ENCODE data around the gene OR4S2. TPM values are rescaled to one million over a fixed set of nuclear protein-coding genes. Genes with fewer than 3 reads are reported as not detected.

The OR4S2 gene
- total RNA-seq, 1 donor from 2014 or later, result not detected

DNA sequence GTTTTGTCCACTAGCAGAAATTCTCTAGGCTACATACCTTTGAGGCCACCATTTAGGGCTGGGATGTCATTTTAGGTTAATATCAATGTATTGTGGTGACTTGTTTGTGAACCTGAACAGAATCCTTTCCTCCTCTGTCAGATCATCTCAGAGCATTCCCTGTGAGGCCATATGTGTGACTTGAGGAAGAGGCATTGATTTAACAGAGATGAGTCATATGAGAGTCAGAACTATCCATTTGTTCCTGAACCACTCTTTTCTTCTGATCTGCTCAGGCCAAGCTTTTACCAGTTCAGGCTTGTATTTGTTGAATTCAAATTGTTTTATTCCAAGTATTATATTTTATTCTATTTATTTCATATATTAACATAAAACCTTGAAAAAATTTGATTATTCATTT is 7.0 kb downstream of the OR4S2 start:
- Mint-ChIP-seq H3K27ac (ENCODE audit: unreplicated experiment) (no peak overlapping the region), H3K36me3 (ENCODE audit: low read depth) (no peaks in the 10 kb centered on the region), H3K4me1 (no peaks in the 10 kb centered on the region), H3K27me3 (ENCODE audit: low read depth) (no peaks in the 10 kb centered on the region), H3K4me3 (no peak overlapping the region), H3K9me3 (peaks cover 6% of the 10 kb centered on the region)
- TF ChIP-seq, protein P1, sequence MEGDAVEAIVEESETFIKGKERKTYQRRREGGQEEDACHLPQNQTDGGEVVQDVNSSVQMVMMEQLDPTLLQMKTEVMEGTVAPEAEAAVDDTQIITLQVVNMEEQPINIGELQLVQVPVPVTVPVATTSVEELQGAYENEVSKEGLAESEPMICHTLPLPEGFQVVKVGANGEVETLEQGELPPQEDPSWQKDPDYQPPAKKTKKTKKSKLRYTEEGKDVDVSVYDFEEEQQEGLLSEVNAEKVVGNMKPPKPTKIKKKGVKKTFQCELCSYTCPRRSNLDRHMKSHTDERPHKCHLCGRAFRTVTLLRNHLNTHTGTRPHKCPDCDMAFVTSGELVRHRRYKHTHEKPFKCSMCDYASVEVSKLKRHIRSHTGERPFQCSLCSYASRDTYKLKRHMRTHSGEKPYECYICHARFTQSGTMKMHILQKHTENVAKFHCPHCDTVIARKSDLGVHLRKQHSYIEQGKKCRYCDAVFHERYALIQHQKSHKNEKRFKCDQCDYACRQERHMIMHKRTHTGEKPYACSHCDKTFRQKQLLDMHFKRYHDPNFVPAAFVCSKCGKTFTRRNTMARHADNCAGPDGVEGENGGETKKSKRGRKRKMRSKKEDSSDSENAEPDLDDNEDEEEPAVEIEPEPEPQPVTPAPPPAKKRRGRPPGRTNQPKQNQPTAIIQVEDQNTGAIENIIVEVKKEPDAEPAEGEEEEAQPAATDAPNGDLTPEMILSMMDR (conservative IDR thresholded peaks at IDR 0.05), result no peak
- DNase-seq (ENCODE audit: low read depth, low spot score), result no peak

DNA sequence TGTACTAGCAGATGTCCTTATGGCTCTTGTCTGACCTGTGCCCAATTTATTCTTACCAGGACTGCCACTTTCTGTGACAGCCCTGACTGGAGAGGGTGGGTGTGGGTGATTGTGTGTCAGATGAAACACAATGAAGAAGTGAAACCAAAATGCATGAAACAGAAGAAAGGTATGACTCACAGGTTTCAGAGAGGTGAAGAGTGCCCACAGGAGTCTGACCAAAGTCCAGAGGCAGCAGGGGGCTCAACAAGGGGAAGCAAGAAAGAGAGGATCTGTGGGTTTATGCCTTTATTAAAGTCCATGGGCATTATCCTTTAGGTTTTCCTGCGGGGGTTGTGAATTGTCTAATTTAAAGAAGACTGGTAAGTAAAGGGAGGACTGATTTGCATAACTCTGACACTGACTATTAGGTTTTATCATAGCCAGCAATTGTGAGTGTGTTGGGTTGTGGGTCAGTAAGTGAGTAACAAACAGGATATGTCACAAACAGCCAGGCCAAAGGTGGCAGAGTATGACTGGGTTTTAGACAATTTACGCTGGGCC is 10.0 kb downstream of the OR4S2 start:
- no peak overlapping the region for H3K4me3 Mint-ChIP-seq
- H3K27ac Mint-ChIP-seq (ENCODE audit: unreplicated experiment), result no peak overlapping the region
- TF ChIP-seq, protein P1 (conservative IDR thresholded peaks at IDR 0.05), result no peak
- no peaks in the 10 kb centered on the region for H3K4me1 Mint-ChIP-seq
- no peaks in the 10 kb centered on the region for H3K27me3 Mint-ChIP-seq (ENCODE audit: low read depth)
- H3K36me3 Mint-ChIP-seq (ENCODE audit: low read depth), result no peaks in the 10 kb centered on the region
- no peak for DNase-seq (ENCODE audit: low read depth, low spot score)
- H3K9me3 Mint-ChIP-seq, result peaks cover 6% of the 10 kb centered on the region

DNA sequence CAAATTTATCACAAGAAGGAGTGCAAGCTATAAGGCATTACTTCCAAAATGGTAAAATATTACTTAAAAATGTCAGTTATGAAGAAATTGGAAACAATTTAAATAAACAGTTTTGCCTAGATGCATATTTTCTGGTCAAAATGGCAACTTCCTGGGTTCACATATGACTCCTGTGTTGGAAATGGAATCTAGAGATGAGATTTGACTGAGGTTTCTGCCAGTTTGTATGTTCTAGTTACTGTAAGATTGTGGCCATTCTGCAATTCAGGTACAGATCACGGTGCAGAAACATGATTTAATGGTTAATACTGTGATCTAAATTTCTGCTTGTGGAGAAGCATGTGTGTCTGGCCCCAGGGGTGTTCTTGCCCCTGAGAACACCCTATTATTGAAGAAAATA is 10.5 kb downstream of the OR4S2 start:
- H3K9me3 Mint-ChIP-seq, result peaks cover 6% of the 10 kb centered on the region
- TF ChIP-seq, protein P1 (conservative IDR thresholded peaks at IDR 0.05), result no peak
- H3K27me3 Mint-ChIP-seq (ENCODE audit: low read depth), result no peaks in the 10 kb centered on the region
- H3K27ac Mint-ChIP-seq (ENCODE audit: unreplicated experiment), result no peak overlapping the region
- no peak overlapping the region for H3K4me3 Mint-ChIP-seq
- H3K36me3 Mint-ChIP-seq (ENCODE audit: low read depth), result no peaks in the 10 kb centered on the region
- no peak for DNase-seq (ENCODE audit: low read depth, low spot score)
- no peaks in the 10 kb centered on the region for H3K4me1 Mint-ChIP-seq

DNA sequence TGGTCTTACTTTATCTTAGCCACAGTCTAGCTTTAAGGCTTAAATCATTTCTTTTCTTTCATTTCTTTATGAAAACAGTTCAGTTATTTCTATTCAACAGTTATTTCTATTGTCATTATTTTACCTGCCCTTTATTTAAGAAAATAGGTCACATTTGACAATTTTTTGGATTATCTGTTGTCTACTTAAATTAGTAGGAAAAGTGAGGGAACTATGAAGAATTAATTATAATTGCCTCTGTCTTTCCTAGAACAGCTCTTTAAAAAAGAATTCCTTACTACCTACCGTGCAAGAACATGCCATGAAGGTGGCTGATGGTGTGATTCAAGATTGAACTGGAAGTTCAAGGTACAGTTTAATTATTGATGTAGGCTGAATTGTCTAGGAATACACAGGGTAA is 13.8 kb downstream of the OR4S2 start, which contains the start of gene OR4C6:
Gene OR4C6 (plus strand): TSS at position 301 of the 400 bp plus-strand sequence. CDS start 2,966 bp downstream, outside the sequence.
- no peak for DNase-seq (ENCODE audit: low read depth, low spot score)
- no peak within 1 kb of the TSS for H3K27ac Mint-ChIP-seq (ENCODE audit: unreplicated experiment)
- H3K4me3 Mint-ChIP-seq, result no peak within 1 kb of the TSS
- H3K4me1 Mint-ChIP-seq, result no peaks in the 10 kb centered on the region
- H3K36me3 Mint-ChIP-seq (ENCODE audit: low read depth), result peaks cover 2% of the 10 kb centered on the region
- no peaks in the 10 kb centered on the region for H3K27me3 Mint-ChIP-seq (ENCODE audit: low read depth)
- TF ChIP-seq, protein P1 (conservative IDR thresholded peaks at IDR 0.05), result no peak
- H3K9me3 Mint-ChIP-seq, result peaks cover 3% of the 10 kb centered on the region

DNA sequence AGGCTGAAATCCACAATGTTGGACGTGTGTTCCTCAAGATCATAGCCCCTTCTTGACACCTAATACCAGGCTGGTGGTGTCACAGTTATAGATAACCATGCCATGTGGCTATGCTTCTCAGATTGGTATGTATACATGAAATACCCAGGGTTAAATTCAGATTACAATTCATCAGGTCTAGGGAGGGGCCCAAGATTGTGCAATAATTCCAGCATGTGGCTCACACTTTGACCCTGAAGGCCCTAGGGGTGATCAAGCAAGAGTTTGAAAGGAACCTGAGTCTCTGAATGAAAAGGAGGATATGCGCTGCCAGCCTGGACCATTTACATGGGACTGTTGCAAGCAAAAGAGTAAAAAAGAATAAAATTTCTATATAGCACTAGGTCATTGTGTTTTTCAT is 21.2 kb downstream of the OR4S2 start:
- TF ChIP-seq, protein P1 (conservative IDR thresholded peaks at IDR 0.05), result no peak
- no peak overlapping the region for H3K4me3 Mint-ChIP-seq
- H3K9me3 Mint-ChIP-seq, result no peaks in the 10 kb centered on the region
- no peaks in the 10 kb centered on the region for H3K27me3 Mint-ChIP-seq (ENCODE audit: low read depth)
- H3K4me1 Mint-ChIP-seq, result no peaks in the 10 kb centered on the region
- peaks cover 2% of the 10 kb centered on the region for H3K36me3 Mint-ChIP-seq (ENCODE audit: low read depth)
- no peak overlapping the region for H3K27ac Mint-ChIP-seq (ENCODE audit: unreplicated experiment)
- DNase-seq (ENCODE audit: low read depth, low spot score), result no peak

All from neural crest cell (in vitro differentiated cells).